ENCODE data around the gene THRA. TPM values are rescaled to one million over a fixed set of nuclear protein-coding genes. Genes with fewer than 3 reads are reported as not detected.
"Not testable (repeated sequence)": the region's sequence is repeated elsewhere in the genome, so short reads cannot be mapped to it uniquely, and the experiment has no call there.

The THRA gene
- total RNA-seq, 1 donor from 2014 or later = 55.6 TPM

GRCh38 chr17:40135817-40136216, 73.1 kb downstream of the THRA start:
- H3K36me3 ChIP-seq = peaks cover 62% of the 10 kb centered on the region
- peaks cover 8% of the 10 kb centered on the region for H3K4me1 ChIP-seq
- ATAC-seq (no peak), DNase-seq (no peak)
- TF ChIP-seq CTCF (IDR thresholded peaks at IDR 0.05) = no peak
- no peak overlapping the region for H3K27ac ChIP-seq
- H3K4me3 ChIP-seq = no peak overlapping the region
- H3K9me3 ChIP-seq = no peaks in the 10 kb centered on the region
- intact Hi-C loops (cut with DNase I) = no loop called here
- H3K27me3 ChIP-seq = no peaks in the 10 kb centered on the region

GRCh38 chr17:40139566-40140058, 76.8 kb downstream of the THRA start:
- ATAC-seq (no peak), DNase-seq (no peak)
- intact Hi-C loops (cut with DNase I) = no loop called here
- Histone ChIP-seq H3K4me3 (peak overlapping the region; percentile 77), H3K9me3 (no peaks in the 10 kb centered on the region), H3K36me3 (peaks cover 58% of the 10 kb centered on the region), H3K27ac (peak overlapping the region; percentile 92), H3K4me1 (peaks cover 15% of the 10 kb centered on the region), H3K27me3 (no peaks in the 10 kb centered on the region)
- TF ChIP-seq CTCF (IDR thresholded peaks at IDR 0.05) = no peak

- H3K36me3 ChIP-seq = peaks cover 63% of the 10 kb centered on the region
- intact Hi-C loops (cut with DNase I); H3K27ac ChIP-seq; H3K27me3 ChIP-seq; H3K4me3 ChIP-seq; DNase-seq; H3K9me3 ChIP-seq; ATAC-seq: not testable (repeated sequence)
- peaks cover 23% of the 10 kb centered on the region for H3K4me1 ChIP-seq
Measured at GRCh38 chr17:40143166-40143565, 80.4 kb downstream of the THRA start.

Small RNA genes lying within 50 kb of the gene (microRNA-seq; reads per million reads assigned to microRNA genes)
- gene MIR6884 (ENCODE audit: borderline microRNAs expressed) = not detected

Other genes with a start within 250 kb of the THRA start
- gene IKZF3, start 198.7 kb upstream of the THRA start, total RNA-seq = 8.2 TPM
- not detected for gene ZPBP2, start 194.8 kb upstream of the THRA start, total RNA-seq
- gene GSDMB, start 144.3 kb upstream of the THRA start, total RNA-seq = 13.5 TPM
- 70.3 TPM for gene ORMDL3, start 135.4 kb upstream of the THRA start, total RNA-seq
- gene LRRC3C, start 135.2 kb upstream of the THRA start, total RNA-seq = not detected
- gene GSDMA, start 100.0 kb upstream of the THRA start, total RNA-seq = 0.29 TPM
- gene PSMD3, start 82.2 kb upstream of the THRA start, total RNA-seq = 73.6 TPM
- gene CSF3, start 47.5 kb upstream of the THRA start, total RNA-seq = 1.2 TPM
- gene MED24, start 8.6 kb upstream of the THRA start, total RNA-seq = 81.3 TPM
- 24.9 TPM for gene NR1D1, start 37.6 kb downstream of the THRA start, total RNA-seq
- gene MSL1, start 59.0 kb downstream of the THRA start, total RNA-seq = 84.4 TPM
- gene CASC3, start 77.6 kb downstream of the THRA start, total RNA-seq = 106 TPM
- 10.2 TPM for gene RAPGEFL1, start 114.5 kb downstream of the THRA start, total RNA-seq
- 38.3 TPM for gene WIPF2, start 156.3 kb downstream of the THRA start, total RNA-seq
- 1.4 TPM for gene CDC6, start 224.9 kb downstream of the THRA start, total RNA-seq
- 69.7 TPM for gene RARA, start 246.2 kb downstream of the THRA start, total RNA-seq